NK-92 (cell line): ENCODE results near the gene DSP.

Experiments used
- DNase-seq: peaks from one replicate; lab custom pipeline; 2025; ENCODE audit not compliant: unreplicated experiment; lab: John Stamatoyannopoulos, UW

DSP gene, protein sequence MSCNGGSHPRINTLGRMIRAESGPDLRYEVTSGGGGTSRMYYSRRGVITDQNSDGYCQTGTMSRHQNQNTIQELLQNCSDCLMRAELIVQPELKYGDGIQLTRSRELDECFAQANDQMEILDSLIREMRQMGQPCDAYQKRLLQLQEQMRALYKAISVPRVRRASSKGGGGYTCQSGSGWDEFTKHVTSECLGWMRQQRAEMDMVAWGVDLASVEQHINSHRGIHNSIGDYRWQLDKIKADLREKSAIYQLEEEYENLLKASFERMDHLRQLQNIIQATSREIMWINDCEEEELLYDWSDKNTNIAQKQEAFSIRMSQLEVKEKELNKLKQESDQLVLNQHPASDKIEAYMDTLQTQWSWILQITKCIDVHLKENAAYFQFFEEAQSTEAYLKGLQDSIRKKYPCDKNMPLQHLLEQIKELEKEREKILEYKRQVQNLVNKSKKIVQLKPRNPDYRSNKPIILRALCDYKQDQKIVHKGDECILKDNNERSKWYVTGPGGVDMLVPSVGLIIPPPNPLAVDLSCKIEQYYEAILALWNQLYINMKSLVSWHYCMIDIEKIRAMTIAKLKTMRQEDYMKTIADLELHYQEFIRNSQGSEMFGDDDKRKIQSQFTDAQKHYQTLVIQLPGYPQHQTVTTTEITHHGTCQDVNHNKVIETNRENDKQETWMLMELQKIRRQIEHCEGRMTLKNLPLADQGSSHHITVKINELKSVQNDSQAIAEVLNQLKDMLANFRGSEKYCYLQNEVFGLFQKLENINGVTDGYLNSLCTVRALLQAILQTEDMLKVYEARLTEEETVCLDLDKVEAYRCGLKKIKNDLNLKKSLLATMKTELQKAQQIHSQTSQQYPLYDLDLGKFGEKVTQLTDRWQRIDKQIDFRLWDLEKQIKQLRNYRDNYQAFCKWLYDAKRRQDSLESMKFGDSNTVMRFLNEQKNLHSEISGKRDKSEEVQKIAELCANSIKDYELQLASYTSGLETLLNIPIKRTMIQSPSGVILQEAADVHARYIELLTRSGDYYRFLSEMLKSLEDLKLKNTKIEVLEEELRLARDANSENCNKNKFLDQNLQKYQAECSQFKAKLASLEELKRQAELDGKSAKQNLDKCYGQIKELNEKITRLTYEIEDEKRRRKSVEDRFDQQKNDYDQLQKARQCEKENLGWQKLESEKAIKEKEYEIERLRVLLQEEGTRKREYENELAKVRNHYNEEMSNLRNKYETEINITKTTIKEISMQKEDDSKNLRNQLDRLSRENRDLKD (N-terminal part only)

GRCh38 chr6:7541175-7542064 is at the start of gene DSP:
DSP (plus strand) TSS chr6:7541671; CDS start chr6:7541916, 245 bp downstream.
- no peak for DNase-seq

DNA sequence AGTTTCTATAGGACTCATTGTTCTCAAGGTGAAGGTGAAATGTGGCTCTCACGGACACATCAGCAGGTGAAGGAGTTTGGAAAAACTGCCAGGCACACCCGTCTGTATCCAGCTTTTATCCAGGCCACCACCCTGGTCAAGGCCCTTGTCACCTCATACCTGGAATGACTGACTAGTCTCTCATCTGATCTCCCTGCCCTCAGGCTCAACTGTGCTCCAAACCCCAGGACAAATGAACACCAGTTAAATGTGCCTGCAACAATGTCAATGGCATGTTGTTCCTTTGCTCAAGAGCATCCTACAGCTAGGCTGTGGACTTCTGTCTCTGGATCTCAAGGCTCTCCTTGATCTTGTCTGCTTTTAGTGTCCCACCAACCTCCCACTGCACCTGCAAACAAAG is 47.6 kb upstream of the DSP start:
- DNase-seq: no peak

DNA sequence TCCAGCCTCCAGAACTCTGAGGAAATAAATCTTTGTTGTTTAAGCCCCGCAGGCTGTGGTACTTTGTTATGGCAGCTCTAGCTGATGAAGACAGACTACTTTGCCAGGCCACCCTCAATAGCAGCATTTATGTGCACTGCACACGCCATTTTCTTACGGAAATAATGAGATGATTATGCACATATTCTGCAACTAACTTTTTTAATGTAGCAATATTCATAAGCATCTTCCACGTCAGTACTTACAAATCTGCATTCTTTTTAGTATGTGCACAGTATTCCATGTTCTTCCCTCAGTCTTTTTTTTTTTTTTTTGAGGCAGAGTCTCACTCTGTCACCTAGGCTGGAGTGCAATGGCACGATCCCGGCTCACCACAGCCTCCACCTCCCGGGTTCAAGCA is 46.8 kb upstream of the DSP start:
- no peak for DNase-seq

DNA sequence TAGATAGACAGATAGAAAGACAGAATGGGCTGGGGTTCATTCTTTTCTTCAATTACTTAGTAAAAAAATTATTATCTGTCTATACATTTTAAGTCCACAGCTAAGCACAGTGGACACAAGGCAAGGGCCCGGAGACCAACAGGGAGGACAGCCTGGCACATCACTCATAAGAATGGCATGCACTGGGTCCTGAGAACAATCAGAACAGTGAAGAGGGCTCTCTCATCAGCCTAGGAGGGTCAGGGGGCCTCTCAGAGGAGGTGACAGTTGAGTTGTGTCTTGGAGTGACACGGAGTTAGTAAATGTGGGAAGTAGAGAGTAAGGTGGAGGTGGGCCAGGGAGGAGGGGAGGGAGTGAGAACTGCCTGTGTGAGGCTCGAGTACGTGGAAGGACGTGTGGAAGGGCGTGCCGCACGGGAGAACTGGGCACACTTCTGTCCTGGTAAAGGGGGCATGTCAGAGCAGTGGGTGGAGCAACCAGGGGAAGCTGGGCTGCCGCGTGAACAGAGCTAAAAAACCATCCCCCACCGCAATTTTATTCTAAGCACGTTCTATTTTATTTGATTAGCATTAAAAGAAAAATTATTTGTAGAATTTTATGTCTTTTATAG is 45.1 kb upstream of the DSP start:
- no peak for DNase-seq

- DNase-seq: no peak
These were observed 40.7 kb upstream of the DSP start for GRCh38 chr6:7500752-7501282.

- DNase-seq: no peak
These were observed 38.7 kb upstream of the DSP start for GRCh38 chr6:7502743-7503142.

DNA sequence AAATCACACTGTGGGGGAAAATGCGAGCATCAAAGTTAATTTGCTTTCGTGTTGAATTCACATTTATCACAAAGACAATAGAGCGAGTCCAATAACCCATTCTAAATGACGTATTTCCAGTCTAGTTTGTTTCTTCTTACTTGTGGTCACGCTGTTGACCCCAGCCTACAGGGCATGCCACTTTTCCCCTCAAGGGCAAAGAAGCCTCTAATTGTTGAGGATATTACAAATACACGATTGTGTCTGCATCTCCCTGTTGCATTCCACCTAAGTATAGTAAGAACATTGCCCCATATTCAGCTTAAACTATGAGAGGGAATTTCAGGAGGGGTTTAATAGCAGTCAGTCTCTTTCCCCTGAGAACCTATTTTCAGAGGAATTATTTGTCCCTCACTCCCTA is 37.4 kb upstream of the DSP start:
- no peak for DNase-seq

- DNase-seq: no peak
These were observed 36.2 kb upstream of the DSP start for GRCh38 chr6:7505189-7505699.

DNA sequence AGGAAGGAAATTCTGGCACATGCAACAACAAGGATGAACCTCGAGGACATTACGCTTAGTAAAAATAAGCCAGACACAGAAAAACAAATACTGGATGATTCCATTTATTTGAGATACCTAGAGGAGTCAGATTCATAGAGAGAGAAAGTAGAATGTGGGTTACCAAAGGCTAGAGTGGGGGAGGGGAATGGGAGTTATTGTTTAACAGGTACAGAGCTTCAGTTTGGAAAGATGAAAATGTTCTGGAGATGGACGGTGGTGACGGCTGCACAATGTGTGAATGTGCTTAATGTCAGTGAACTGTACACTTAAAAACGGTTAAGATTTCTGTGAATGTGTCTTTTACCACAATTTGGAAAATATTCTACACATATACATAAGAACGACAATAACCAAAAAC is 33.9 kb upstream of the DSP start:
- DNase-seq: no peak

DNA sequence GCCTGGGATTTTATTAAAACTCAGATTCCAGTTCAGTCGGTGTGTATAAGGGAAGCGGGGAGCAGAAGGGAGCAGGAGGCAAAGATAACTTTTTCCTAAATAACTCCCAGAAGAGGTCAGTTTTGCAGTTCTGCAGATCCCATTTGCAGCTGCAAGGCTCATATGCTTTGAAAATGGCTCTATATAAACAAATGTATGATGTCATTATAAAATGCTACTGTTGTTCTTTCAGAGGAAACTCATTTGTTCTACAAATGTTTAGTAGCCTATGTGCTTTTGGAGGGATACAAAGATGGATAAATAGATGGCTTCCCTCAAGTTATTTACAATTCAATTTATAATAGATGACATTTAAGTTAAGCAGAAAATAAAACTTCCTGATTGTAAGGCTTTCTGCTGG is 29.2 kb upstream of the DSP start:
- DNase-seq: no peak

DNA sequence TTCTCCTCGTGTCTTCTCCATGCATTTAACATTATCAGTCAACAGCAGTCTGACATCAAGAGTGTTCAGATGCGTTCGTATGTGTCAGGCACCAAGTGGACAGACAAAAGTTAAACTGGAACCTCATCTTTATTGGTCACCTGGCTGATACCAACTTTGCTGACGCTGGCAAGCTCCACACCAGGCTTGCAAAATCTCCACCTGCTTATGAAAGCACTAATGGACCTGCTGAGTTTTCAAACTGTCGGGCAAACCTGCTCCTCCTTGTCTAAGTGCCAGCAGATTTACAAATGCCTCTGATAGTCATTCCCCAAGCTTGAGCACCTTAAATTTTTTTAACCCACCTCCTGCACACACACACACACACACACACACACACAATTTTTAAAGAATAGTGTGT is 27.9 kb upstream of the DSP start:
- DNase-seq: no peak

DNA sequence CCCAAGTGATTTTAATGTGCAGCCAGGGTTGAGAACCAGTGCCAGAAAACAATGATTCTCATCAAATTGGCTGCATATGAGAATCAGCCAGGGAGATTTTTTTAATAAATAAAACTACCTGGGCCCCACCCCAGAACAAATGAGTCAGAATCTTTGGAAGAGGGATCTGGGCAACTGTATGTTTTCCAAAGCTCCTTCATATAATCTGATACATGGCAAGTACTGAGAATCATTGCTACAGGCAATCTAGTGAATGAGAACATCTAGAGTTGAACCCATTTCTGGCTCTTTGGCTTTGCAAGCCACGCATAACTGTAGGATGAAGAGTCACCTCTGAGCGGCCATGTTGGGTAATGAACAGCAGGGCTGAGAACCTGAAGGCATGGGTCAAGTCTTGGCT is 26.1 kb upstream of the DSP start:
- DNase-seq: no peak

DNA sequence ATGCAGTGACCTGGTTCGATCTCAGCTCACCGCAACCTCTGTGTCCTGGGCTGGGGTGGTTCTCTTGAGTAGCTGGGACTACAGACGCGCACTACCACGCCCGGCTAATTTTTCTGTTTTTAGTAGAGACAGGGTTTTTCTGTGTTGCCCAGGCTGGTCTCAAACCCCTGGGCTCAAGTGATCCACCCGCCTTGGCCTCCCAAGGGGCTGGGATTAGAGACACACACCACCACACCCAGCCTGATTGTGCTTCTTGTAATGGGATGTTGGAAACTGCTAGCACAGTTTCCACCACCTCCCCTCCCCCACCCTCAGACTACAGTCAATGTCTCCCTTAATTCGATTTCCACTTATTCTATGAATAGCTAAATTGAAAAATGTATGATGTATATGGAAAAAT is 22.6 kb upstream of the DSP start:
- no peak for DNase-seq

DNA sequence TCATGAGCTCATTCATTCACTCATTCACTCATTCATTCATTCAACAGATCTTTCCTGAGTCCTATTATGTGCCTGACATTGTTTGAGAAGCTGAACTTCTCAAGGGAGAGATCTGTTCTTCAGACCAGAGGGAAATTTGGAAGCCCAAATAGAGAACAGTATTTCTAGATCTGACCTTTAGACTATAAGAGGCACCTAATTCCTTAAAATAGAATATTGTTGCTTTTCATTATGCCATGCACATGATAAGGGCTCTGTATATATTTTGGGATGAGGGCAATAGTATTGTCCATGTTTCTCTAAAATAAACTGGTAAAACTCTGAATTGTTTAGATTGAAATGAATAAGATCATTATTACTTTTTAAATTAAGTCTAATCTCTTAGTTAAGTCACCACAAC is 18.6 kb upstream of the DSP start:
- DNase-seq: no peak

DNA sequence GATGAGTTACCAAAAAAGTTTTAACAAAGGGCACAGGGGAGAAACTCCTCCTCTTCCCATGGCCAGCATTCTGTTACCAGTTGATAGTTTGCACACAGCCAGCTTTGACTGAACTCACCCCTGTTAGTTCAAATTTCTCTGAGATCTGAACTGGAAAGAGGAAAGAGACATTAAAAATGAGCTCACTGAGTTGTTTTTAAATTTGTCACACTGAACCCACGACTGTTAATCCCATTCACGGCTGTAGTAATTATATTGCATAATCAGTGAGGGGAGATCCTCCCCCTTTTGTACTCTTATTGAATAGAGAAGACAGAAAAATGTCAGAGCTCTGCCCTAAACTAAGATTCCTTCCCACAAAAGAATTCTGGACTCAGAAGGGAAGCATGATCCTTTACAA is 17.5 kb upstream of the DSP start:
- DNase-seq: no peak

- no peak for DNase-seq
These were observed 14.7 kb upstream of the DSP start for GRCh38 chr6:7526755-7527154.

- no peak for DNase-seq
These were observed 12.9 kb upstream of the DSP start for GRCh38 chr6:7528565-7528964.

- no peak for DNase-seq
These were observed 12.3 kb upstream of the DSP start for GRCh38 chr6:7529141-7529540.

GRCh38 chr6:7532232-7532631 is 9.2 kb upstream of the DSP start:
- DNase-seq: no peak

DNA sequence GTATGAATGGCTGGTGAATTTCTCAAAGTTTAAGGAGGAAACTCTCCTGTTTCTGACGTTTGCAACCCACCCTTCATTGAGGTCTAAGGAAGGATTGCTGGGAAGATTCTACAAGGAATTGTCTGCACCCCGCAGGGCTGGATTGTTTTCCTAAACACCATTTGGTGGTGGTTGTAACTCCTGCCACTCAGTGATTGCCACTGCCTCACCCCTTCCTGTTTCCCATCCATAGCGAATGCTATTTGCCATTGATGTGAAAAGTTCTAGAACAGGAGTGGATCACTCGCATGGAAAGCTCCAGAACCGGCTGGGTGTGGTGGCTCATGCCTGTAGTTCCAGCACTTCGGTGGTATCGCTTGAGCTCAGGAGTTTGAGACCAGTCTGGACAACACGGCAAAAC is 8.7 kb upstream of the DSP start:
- no peak for DNase-seq
